Dedifferentiated amniotic fluid mesenchymal stem cell (primary cell): Measurements from ENCODE around the gene SYT13.
A peak's percentile ranks its signal among the peaks of the same experiment; 100 is the strongest.
"Not testable (repeated sequence)": the region's sequence is repeated elsewhere in the genome, so short reads cannot be mapped to it uniquely, and the experiment has no call there.

Source experiments
- DNase-seq: peaks from one replicate; pipeline ENCODE4 v3.0.0-alpha.2; 2016; ENCODE audit errors: extremely low spot score

Gene SYT13

GRCh38 chr11:45274206-45274605 is 11.9 kb downstream of the SYT13 start:
- no peak for DNase-seq

GRCh38 chr11:45273509-45273908 is 12.6 kb downstream of the SYT13 start:
- DNase-seq, result no peak

DNA sequence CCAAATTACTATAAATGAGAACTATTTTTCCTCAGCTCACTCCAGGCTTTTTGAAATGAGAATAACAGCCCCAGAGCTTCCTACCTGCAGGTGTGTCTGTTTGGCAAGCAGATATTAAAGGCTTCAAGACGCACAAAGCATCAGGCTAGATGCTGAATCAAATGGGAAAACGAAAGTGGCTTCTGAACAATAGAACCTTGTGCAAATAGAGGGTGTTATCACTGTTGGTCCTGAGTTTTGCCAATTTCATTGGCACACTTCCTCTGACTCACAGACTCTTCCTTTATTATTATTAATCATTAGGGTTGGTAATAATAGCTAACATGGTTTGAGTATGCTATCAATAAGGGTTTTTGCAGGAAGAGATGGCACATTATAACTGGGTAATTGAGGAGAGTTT is 13.4 kb downstream of the SYT13 start:
- DNase-seq, result no peak

DNA sequence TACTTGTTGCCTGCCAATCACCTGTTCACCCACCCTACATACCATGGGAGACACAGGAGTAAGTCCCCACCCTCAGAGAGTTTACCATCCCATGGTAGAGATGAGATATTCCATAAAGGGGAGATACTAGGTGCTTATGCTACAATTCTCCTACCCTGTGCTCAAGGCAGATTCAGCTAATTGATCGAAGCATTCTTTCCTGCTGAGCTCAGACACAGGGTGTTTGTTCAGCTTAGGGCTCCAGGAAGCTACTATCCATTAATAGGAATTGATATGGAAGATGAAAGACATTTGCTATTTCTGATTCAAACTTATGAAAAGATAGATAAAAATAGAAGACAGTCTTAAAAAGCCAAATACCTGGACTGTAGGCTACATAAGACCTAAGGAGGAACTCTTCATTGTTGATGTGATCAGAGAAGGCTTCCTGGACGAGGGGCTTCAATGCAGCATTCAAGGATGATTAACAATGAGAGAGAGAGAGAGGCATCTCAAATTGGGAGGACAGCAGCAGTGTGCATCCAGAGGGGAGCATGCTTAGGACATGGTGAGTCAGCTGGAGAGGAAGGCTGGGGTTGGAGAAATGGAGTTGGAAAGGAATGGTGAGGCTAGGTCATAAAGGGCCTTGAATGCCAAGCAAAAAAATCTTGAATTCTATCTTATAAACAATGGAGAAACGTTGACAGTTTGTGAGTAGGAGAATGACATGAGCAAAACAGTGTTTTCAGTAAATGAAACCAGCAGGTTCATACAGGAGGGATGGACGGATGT is 15.0 kb downstream of the SYT13 start:
- DNase-seq, result no peak

GRCh38 chr11:45269678-45270077 is 16.5 kb downstream of the SYT13 start:
- DNase-seq, result no peak

DNA sequence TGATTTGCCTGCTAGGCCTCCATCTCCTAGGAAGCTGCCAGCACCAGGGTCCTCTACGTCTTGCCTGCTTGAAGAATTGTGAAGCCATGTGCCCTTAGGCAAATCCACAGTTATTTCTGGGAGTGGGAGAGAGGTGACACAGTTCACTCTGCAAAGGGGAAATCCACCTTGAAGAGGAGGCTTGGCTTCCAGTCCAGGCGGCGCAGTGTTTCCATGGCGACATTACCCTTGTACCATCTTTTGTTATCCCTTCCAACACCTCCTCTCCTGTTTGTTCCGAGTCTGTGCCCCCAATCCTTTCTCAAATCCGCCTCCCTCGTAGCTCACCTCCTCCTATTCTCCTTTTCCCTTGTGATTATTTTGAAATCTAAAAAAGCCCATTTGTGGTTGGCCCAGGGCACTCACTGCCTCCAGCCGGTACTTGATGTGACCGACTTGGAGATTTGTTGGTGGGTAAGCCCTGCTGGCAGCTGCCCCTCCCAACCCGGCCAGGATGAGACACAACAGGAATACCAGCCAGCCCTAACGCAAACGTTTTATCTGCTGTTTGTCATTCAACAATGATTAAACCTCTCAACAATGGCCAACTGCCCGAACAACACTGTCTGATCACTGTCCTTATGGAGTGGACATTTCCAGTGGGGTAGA is 18.4 kb downstream of the SYT13 start:
- DNase-seq, result no peak

DNA sequence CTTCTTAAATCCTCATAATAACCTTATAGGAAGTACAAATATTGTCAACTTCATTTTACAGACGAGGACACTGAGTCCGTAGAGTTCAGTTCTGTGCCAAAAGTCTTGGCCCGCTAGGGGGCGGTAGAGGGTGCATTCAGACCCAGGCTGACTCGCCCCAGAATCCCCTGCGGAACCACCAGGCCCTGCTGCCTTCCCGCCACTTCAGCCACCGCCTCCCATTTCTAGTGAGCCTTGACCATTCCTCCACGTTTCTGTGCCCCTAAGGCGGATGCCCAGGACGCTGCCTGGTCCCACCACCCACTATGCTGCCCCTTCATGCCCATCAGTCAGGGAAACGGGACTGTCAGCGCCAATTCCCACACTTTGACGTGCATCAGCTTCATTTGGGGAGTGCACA is 19.1 kb downstream of the SYT13 start:
- no peak for DNase-seq

DNA sequence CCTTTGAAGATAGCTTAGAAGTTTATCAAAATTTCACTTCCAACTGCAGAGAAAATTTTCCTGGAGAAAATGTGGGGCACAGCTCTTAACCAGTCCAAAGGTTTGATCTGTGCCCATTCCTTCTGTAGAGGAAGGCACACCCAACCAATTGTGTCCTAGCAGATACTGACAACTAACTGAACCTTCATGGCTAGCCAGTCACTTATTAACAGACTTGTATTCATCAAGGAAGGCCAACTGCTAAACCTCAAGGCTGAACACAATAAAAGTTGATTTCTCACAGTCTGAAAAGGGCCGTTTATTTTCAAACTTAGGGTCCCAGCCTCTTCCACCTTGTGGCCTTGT is 19.5 kb downstream of the SYT13 start:
- DNase-seq, result no peak

DNA sequence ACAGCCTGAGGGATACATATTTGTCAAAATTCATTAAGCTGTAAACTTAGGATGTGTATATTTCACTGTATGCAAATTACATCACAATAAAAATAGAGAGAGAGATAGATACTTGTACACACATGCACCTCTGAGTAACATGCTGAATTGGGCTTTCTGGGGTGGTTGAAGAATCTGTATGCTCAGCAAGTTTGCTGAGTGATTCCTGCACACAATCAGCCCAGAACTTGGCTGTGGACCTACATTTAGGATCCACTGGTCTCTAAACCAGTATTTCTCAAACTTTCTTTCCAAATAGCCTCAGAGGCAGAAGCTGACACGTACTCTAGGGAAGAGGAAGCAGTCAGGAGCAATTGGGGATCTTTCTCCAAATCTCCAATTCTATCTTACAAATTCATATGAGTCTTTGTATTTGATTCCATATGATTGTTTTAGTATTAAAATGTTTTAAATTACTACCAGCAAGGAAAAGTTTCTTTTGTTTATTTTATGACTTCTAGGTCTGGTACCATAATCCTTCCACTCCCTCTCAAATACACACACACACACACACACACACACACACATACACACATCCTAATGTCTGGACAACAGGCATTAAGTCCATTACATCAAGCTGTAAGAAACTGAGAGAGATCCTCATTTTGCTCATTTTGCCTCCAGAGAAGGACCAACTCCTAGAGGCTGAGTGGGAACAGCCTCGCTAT is 20.0 kb downstream of the SYT13 start:
- DNase-seq, result no peak

DNA sequence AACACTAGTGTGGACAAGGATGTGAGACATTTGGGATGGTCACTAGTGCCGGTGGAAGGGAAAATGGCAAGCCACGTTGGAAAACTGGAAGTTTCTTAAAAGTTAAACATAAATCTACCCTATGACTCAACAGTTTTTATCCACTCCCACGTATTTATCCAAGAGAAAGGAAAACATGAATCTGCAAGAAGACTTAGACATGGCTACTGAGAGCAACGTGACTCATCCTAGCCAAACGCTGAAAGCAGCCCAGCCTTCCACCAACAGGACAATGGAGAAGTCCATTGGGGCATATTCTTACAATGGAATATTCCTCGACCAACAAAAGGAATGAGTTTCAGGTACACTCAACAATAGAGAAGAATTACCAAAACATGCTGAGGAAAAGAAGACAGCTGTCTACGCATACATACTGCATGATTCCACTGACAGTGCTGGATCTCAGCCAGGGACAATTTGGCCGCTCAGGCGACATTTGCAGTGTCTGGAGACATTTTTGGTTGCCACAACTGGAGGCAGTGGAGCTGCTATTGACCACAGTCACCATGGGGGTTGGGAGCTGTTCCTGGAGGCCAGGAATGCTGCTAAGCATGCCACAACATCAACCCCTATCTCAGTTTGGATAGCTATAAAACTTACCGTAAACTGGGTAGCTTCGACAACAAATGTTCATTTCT is 21.2 kb downstream of the SYT13 start:
- peak; percentile 59 for DNase-seq

DNA sequence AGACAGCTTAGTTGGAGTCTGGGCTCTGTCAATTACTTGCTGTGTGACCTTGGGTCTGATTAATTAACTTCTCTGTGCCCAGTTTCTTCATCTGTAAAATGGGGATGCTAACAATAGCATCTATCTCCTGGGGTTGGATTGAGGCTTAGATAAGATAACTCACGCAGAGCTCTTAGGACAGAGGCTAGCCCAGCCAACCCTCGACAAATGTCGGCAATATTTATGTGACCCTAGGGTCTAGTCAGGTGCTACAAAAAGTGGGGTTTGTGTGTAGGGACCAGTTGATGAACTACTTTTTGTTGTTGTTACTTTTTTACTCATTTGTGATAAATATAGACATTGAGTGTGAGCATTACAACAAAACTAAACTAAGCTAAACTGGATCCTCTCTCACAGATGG is 22.4 kb downstream of the SYT13 start:
- DNase-seq, result no peak

DNA sequence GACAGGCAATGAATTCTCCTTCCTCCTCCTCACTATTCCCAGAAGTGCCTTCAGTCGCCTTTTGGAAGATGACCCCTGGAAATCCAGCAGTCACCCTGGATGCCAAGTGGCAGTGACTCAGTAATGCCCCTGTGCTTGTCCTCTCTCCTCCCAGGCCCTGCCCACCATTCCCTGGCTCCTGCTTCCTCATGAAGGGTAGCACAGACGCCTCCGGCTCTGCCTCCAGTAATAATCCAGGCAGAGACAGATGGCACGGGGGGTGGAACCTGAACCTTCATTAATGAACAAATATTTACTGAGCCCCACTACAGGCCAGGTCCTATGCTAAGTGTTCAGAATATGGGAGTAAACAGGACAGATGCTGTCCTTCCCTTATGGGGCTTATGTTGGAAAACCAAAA is 23.2 kb downstream of the SYT13 start:
- no peak for DNase-seq

GRCh38 chr11:45260071-45260470 is 26.1 kb downstream of the SYT13 start:
- no peak for DNase-seq

DNA sequence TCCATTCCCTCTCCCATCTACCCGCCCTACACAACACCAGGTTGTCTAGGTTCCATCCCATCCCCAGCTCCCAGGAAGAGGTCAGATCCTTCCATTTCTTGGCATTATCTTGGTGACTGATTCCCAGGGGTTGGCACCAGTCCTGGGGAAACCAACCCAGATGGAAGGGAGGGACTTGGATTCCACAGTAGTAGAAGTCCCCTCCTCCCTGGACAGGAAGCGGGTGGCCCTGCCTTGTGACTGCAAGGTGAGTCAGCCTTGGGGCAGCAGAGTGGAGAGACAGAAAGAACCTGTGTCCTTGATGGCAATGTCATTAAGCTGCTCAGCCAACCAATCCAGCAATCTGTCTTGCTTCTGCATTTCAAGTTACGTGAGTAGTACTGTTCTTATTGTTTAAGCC is 26.5 kb downstream of the SYT13 start:
- DNase-seq, result no peak

DNA sequence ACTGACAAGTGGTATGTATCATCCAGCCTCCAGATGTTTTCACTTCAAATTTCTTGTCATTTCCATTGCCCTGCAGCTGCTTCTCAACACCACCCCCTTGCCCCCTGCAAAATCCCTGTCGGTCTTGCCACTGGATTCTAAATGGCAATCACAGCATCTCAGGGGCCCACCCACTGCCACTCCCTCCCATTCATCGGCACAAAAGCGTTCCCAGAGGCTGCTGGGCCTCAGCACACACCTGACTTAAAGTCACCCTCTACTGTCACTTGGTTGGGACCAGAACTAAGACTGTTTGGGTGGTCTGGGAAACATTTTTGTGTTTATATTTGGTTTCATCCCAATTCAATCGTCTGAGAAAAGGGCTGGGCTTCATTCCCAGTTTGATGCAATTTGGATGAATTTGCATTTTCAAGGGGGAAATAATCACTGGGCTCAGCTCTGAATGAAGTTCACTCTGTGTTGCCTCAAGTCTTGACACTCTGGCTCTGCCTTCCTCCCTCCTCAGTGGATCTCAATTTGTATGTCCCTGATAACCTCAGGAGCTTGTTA is 27.1 kb downstream of the SYT13 start:
- no peak for DNase-seq

- DNase-seq, result no peak
Observed at GRCh38 chr11:45254070-45254469, 32.1 kb downstream of the SYT13 start.

GRCh38 chr11:45253640-45254039 is 32.5 kb downstream of the SYT13 start:
- no peak for DNase-seq

DNA sequence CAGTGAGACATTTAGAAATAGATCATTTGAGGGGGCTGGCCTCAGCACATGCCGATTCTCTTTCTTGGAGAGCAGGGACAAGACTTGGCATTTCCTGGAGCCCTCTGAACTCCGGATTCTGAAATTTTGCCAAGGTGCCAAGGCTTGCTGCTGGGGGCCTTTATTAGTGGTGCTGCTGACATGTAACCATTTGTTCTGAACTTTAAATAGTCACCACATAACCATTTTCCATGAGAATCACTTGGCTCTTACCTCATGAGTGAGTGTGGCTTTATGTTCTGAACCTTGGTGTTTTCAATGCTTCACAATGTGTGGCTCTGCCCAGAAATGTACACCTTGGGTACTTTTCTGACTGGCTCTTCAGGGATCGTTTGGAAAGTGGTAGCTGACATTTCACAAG is 33.3 kb downstream of the SYT13 start:
- DNase-seq, result no peak

- DNase-seq, result no peak
Observed at GRCh38 chr11:45252134-45252856, 33.8 kb downstream of the SYT13 start.

DNA sequence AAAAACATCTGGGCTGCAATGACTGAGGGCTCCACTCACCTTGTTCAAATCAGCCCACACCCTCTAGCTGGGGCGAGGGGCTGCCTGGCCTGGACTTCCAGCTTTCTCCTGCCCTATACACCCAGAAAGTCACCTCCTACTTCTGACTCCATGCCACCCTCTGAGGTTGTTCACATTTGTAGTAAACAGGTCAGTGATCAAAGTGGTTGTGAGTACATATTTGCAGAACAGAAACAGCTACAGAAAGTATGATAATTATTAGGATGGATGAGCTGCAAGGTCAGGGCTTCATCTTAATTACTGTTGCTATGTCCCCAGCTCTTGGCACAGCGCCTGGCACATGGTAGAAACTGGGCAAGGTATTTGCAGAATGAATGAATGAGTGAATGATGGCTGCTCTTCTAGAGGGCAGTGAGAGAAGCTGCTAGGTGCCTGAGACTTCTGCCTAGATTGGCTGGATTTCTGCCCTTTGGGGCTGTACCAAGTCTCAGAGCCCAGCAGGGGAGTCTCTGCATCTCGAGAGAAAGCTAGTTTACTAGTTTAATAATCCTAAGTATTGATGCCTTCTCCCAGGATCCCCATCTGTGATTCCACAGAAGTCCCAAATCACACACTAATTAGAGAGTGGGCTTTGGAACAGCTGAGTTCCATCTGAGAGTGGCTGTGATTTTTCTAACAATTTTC is 36.0 kb downstream of the SYT13 start:
- no peak for DNase-seq

- not testable (repeated sequence) for DNase-seq
Observed at GRCh38 chr11:45249372-45249771, 36.8 kb downstream of the SYT13 start.
